Frontal cortex (tissue), 4 donors: ENCODE measurements around the gene KCNMA1. TPM values are rescaled to one million over a fixed set of nuclear protein-coding genes. Genes with fewer than 3 reads are reported as not detected.
A peak's percentile ranks its signal among the peaks of the same experiment; 100 is the strongest.

ENCODE experiments used
- DNase-seq, 2 donors: peaks; one replicate each; pipeline ENCODE4 v3.0.0; 2012; ENCODE audit warnings: low spot score in 2 of 2
- FAIRE-seq: peaks from 2 replicates; lab custom pipeline; 2012; peaks lifted over from hg19 to GRCh38; lab: Jason Lieb, UNC
- total RNA-seq: library from RNA; depleted of rRNA; stranded (reverse); fragments of >200 nt; gene quantifications from one replicate; pipeline ENCODE4 v1.2.3, GENCODE V29; 2014
- donor health status: control.
- donor health status: control.
- donor health status: control.

KCNMA1 gene
- total RNA-seq, 1 donor from 2014 or later, result 27.3 TPM

DNA sequence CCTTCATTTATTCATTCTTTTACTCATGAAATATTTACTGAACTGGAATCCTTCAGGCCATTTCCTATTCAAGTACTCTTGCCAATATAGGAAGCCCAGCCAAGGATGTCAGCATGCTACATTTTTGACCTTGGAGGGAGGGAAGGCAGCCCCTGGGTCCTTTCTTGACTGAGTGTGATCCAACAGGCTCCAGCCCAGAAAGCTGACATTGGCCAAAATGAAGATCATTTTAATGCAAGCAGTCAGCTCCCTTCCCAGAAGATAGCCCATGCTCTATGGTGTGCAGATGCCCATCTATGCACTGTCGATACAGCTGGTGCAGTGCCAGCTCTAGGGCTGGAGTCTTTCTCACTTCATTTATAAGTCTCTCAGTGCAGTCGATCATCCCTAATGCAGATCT, 646.0 kb downstream of the KCNMA1 start:
- DNase-seq, result no peak
- FAIRE-seq, result no peak

DNA sequence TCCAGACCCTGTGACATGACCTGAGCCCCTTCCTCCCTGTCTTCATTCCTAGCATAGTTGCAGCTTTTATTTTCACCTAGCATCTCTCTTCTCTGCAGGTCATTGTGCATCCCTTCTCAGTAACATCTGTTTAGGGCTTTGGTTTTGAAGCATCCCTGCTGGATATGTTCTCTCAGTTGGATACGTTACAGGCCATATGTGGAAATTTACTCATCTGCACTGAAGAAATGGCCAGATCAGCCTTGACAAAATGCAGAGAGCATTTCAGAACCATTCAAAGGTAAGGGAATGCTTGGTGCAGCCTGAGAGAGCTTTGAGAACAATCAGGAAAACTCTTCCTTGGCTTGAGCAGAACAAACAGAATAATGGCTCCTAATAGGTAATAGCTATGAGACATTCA, 647.0 kb downstream of the KCNMA1 start:
- no peak for FAIRE-seq
- no peak for DNase-seq

DNA sequence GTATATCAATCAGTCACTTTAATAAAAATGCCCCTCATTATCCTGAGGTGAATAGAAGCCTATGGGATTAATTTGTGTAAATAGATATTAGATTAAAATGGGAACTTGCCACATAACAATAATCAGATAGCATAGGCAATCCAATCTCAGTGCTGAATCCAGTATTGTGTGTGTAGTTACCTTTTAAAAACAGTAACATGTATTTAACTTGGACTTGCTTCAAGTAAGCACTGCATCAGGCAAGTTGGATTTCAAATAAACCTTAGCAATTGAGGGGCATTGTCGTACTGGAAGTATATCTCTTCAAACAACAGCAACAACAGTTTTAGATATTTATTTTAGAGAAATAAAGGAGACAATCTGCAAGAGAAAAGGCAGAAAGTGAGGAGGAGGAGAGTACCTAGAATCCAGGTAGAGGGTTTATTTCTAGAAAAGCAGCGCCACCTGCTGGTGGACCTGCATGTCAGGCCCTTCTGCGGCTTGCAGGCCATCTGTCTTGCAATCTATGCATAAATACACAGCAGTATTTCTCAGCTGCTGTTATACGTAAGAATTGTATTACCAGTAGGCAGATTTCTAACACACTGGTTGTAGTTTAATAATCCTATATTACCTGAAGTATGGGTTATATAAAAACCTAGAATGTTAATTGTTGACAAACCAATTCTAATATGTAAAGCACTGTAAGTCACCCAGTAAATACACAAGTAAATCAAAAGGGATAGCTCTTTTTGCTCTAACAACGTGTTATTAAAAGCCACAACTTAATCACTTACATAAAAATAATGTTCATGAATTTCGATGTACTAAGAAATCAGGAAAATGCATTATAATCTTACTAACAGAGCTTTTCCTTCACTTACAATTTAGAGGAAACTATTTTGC, 652.8 kb downstream of the KCNMA1 start:
- FAIRE-seq, result no peak
- peak in 1 of 2 donors; percentile 27 for DNase-seq

DNA sequence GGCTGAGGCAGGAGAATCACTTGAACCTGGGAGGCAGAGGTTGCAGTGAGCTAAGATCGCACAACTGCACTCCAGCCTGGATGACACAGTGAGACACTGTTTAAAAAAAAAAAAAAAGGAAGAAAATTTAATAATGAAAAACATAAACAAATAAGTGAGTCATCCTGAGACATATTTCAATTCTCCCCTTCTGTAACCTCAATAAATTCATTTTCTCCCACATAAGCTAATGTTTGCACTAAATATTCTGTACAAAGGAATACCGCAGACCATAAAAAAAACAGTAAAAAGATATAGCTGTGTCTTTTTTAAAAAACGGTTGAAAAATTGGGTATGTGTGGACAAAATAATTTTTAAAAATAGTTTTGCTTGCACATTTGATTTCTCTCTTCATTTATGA, 654.0 kb downstream of the KCNMA1 start:
- no peak for DNase-seq
- FAIRE-seq, result no peak

DNA sequence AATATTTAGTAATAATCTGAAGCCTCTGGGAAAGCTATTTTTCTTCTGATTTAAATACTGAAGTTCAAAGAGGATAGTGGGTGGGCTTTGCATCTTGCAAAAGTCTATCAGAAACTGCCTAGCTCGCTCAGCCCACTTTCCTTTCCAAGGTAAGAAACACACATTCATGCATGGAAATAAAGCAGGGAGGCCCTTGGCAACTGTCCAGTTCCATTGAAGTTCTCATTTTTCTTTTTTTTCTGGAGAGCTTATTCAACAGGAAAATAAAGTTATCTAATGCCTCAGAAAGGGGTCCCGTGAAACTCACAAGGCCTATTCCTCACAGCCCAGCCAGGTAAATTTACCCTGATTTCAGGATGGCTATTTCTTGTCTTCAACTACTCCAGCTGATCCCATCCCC, 654.9 kb downstream of the KCNMA1 start:
- no peak for DNase-seq
- FAIRE-seq, result no peak

DNA sequence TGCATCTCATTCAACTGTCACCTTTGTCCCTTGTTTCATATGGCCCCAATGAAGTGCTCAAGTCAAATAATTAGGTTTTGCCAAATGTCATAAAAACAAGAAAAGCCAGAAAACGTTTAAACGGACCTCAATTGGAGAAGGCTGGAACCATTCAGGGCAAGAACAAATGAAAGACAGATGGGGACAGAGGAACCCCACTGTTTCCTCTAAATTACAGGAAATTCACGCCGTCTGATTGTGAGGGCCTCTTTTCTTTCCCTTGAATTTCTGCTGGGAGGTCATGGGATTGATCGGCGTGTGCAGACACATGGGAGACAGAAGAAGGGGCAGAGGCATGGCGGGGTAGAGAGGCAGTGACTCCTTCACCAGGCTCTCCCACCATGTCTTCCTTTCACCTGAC, 656.4 kb downstream of the KCNMA1 start:
- DNase-seq (no peak), FAIRE-seq (no peak)

DNA sequence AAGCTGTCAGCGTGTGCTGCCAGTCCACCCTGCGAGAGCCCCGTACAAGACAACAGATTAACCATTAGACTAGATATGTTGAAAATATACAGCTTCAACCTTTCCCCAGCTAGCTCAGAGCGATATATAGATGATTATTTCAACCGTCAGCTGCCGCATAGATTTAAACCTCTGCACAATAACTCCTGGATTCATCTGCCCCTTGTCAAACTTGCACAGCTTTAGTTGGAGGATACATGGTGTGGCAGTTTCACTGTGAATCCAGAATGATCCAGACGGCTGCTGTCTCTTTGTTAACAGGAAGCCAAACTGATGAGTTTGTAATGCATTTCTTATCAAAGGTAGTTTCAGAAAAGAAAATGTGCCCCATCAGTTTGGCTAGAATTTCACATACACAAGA, 659.7 kb downstream of the KCNMA1 start:
- FAIRE-seq (no peak), DNase-seq (no peak)

DNA sequence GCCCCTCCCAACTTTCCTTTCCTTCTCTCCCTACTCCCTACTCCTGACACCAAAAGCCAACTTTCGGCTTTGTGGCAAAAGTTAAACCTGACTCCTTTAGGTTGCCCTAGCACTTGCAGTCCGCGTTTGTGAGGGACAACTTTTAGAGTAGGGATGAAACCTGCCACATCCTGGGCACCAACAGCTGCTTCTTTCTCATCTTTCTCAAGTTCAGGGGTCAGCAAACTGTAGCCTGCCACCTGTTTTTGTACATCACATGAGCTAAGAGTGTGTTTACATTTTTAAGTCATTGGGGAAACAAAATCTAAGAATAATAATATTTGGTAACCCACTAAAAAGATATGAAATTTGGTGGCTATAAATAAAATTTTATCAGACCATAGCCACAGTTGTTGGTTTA, 660.6 kb downstream of the KCNMA1 start:
- FAIRE-seq (no peak), DNase-seq (no peak)

DNA sequence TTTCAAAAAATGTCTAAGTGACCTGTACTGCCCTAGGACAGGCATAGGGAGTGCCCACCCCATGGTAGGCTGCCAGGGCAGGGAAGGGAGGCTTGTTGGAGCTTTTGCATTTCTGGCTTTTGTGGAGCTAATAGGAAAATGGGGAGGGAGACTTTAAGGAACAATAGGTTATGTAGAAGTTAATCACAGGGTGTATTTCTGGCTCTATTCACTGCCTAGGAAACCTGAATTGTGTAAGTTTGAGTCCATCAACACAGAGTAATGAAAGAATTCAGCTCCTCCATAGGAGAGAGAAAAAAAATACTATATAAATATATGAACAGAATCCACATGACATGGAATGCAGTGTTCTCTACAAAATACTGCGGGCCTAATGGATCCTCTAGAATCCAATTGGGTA, 661.5 kb downstream of the KCNMA1 start:
- FAIRE-seq (no peak), DNase-seq (no peak)

DNA sequence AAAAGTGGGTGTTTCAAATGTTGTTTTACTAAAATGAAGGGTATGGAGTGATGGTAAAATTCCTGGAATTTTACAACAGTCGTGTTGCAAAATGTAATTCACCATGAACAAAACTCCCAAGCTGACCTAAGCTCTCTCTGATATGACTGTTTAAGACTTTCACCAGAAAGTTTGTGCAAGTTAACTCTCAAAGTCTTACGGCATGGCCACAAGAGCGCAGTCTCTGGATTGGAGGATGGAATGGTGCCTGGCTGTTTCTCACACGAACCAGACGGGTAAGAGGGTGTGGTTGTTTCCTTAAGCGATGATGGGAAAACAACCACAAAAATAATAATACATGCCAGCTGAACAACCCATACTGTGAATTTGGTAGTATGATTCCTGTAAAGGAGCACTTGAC, 662.5 kb downstream of the KCNMA1 start:
- FAIRE-seq (no peak), DNase-seq (no peak)

DNA sequence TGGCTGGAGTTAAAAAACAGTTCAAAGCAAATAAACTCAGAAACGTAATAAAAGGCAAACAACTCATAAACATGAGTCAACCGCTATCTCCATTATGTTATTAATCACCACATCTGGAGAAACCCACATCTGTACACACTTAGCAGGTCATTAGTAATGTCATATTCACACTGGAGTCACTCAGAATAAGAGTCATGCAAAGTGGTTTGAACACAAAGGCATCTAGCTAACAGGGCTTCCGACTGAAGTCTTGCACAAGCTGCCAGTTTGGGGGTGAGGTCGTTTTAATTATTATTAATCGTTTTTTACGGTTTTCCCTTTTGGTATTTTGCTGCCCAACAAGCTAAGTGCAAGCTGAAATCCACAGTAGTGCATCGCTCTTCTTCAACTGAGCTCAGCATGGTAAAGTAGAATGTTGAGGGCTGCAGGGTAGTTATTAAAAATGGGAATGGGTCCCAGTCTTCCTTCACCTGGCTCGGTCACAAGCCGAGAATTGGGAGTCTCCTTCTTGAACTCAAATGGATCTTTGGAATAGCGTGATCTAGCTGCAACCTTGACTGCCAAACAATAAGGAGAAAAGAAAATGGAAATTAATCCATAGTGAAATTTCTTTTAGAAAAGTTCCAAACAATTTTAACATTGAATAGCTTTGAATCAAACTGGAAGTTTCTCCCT, 663.5 kb downstream of the KCNMA1 start:
- DNase-seq (no peak), FAIRE-seq (no peak)

DNA sequence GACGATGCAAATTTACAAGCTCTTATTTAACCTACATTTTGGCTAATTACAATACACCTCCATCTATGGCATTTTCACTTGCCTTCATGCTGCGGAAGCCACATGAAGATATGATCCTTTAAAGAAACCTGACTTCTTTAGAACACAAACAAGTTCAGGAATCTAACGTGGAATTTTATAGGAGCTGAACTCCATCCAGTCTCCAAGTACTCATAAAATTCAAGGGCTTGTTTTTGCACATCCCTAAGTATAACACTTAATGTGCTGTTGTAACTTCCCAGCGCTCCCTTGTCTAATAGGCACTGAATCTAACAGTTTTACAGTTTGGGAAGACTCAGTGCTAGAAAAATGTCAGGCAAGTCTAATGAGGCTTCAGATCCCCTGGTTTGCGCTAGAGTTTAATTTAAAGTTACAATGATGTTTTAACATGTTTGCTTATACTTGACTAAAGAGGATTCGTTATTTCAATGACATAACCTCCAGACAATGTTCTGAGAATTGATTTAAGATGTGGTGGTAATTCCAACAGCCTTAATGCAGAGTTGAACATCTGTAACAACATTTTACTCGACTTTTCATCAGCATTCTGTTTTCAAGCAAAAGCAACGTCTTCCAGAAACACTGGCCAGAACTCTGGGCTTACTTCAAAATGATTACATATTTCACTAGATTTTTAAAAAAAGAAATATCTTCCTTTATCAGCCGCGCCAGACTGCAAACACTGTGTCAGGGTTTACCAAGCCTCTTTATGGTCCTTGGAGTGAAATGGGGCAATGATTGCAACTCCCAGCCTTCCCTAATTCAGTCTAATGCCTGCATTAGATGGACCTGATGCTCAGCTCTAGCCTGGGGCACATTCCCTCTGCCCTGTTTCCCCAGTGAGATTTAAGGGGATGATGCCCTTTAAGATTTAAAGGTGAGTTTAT, 664.3 kb downstream of the KCNMA1 start:
- no peak for FAIRE-seq
- no peak for DNase-seq

DNA sequence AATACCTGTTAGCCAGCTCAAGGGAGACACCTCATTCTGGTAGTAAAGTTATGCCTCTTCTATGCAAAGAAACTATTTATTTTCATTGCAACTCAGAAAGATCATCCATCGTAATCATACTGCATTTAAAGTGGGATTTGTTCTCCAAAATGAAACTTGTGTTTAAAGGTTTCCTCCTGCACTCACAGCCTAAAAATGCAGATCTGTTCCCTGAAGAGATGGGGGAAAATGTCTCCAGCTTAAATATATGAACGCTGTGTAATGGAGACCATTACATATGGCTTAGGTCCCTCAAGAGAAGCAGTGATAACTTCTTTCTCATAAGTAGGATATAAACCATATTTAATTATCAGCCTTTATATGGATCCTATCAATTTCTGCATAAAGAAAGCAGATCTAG, 665.1 kb downstream of the KCNMA1 start:
- DNase-seq, result no peak
- no peak for FAIRE-seq

DNA sequence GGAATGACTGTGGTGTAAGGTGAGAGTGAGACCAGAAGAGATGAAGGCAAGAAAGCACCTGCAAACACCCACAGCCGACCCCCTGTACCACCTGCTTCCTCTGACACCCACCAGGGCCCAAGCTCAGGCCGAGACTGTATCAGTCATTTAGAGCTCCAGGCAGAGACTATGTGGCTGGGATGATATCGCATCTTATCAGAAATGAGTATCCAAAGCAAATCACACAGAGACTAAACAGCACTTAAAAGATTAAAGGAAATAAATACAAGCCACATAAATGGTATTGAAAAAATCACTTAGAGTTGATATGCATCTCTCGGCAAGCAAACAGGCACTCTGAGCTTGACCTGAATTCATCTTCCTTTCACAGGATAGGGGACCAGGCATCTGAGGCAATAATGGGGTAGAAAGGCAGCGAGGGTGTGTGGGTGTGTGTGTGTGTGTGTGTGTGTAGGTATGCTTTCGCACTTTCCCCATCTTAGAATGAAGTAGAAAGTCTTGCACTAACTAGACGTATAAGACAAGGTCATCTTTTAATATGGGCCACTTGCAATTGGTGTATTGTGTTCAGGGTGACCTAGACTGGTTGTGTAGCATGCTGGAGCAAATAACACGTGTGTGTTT, 665.9 kb downstream of the KCNMA1 start:
- DNase-seq (no peak), FAIRE-seq (no peak)

DNA sequence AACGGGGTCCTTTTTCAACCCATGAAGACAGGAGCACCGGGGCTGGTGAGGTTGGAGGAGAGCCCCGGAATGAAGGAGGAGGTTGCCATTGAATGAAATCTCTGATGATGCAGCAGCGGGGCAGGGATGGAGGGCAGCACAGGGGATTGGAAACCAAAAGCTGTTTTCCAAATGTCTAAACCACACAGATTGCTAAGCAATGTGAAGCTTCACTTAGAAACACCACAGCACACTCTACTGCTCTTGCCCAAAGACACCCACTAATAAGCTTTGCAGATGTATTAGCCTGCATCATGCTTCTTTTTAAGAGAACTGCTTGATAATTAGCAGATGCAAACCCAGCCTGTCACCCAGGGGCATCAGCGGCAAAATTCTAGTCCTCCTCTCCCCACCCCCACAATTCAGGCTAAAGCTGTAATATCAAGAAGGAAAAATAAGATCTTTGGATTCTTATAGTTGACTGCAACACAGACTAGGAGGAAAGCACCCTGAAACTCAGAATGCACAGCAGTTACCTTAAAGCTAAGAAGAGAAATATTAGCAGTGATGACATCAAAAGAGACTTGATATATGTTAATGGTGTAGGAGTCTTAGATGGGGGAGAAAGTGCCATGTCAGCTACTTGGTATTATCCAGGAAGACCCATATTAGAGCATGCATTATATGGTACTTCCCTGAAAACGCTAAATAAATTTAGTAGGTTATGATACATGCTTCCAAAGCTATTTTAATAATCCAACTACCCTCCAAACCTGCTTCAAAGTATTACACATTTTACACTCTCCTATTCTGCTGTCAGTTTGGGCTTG, 666.7 kb downstream of the KCNMA1 start:
- FAIRE-seq, result no peak
- DNase-seq, result no peak

DNA sequence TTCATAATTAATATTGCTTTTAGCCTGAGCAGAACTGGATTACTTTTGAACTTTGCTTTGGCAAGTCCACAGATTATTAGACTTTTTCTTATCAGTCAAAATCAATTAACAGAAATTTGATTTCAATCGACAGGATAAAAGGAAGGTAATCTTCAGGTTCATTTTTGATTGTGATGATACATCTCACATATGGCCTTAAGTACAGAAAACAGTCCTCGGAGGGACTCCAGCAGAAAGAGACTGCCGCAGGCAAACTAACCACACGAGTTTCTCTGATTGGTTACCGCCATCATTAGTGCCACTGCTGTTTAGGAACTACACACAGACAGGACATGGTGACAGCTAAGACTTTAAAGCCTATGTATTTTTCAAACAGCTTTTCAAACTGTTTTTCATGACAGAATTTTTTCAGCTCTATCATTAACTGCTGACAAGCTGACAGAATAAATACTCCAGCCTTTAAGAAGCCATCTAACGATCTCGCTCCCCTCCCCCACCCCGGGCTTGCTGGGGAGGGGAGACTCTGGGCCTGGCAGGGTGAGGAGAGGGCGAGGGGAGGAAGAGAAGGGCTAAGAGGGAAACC, 668.2 kb downstream of the KCNMA1 start:
- FAIRE-seq (no peak), DNase-seq (no peak)

DNA sequence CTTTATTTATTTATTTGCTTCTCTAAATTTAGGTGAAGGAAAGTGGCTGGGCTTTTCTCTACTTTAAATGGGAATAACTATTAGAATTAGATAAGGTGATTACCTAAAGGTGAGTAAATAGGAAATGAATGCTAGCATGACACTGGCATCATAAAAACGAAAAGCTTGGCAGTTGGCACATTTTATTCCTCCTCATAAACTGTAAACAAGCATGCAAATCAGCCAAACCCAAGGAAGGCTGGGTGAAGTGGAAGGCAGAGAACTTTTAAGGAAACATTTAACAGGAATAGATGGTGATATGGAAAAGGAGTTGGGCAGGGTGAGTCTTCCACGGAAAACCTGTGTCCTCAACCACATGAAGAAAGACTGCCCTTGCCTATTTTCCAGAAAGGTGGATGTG, 669.1 kb downstream of the KCNMA1 start:
- no peak for FAIRE-seq
- no peak for DNase-seq

DNA sequence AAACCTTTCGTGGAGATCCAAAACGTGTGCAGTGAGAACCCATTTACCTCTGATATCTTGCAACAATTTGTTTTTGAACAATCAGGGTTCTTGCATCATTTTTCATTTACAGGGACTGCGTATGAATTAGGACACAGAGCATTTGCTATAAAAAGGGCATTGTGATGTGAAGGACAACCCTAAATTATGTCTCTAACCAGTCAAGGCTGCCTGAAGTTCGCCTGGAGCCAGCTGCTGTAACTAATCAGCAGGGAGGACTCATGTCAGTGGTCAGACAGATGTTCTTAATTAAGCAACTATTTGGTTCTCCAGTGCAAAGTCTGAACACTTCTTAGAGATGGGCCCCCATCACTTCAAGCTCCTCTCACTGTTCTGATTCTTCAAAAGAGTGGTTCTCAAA, 674.8 kb downstream of the KCNMA1 start:
- DNase-seq, result no peak
- FAIRE-seq, result no peak

DNA sequence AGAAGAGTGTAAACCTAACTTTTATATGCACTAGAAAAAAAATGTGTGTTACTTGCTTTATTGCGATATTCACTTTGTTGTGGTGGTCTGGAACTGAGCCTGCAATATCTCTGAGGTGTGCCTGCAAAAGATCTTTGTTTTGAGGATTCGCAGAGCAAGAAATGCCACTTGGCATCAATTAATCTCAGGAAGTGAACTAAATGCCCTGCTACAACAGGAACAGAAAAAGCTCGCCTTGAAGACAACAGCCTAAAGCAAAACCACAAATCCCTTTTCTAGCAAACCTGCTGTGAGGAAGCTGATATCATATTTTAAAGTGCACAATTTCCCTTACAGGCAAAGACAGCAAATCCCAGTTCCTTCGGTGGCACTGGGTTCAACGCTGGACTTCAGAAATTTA, 675.8 kb downstream of the KCNMA1 start:
- DNase-seq (no peak), FAIRE-seq (no peak)
